Keratinocyte (primary cell): ENCODE measurements around the gene STRIT1. TPM values are rescaled to one million over a fixed set of nuclear protein-coding genes. Genes with fewer than 3 reads are reported as not detected.

Source experiments
- DNase-seq: peaks from one replicate; pipeline ENCODE4 v3.0.0-alpha.2; 2011; ENCODE audit warnings: low read depth, missing footprints, low spot score
- FAIRE-seq: peaks from 2 replicates; lab custom pipeline; 2011; peaks lifted over from hg19 to GRCh38; lab: Jason Lieb, UNC
- H2AFZ ChIP-seq: 2 replicates; pipeline ENCODE4 v1.6.0; 2012; ENCODE audit warnings: low read length, control low read depth, inconsistent platforms; ENCODE audit not compliant: control insufficient read depth
- H3K27ac ChIP-seq: 2 replicates; pipeline ENCODE4 v1.5.1; 2011; ENCODE audit warnings: low read length; ENCODE audit not compliant: control insufficient read depth, insufficient read depth
- H3K27me3 ChIP-seq: 3 replicates; pipeline ENCODE4 v1.6.0; 2011; ENCODE audit warnings: low read length; ENCODE audit not compliant: control insufficient read depth, insufficient read depth; ENCODE audit errors: extremely low read depth
- H3K36me3 ChIP-seq, 2 experiments: 2 replicates in 1 of 2; 3 replicates in 1 of 2; pipeline ENCODE4 v1.5.1; 2011; ENCODE audit warnings: low read length in 2 of 2, mild to moderate bottlenecking in 1 of 2; ENCODE audit not compliant: control insufficient read depth in 2 of 2, insufficient read depth in 2 of 2; ENCODE audit errors: extremely low read depth in 1 of 2
- H3K4me1 ChIP-seq: 3 replicates; pipeline ENCODE4 v1.5.1; 2011; ENCODE audit warnings: low read length; ENCODE audit not compliant: control insufficient read depth, insufficient read depth; ENCODE audit errors: extremely low read depth
- H3K4me2 ChIP-seq: 3 replicates; pipeline ENCODE4 v1.6.0; 2011; ENCODE audit warnings: low read depth, low read length; ENCODE audit not compliant: control insufficient read depth, insufficient read depth; ENCODE audit errors: extremely low read depth
- H3K4me3 ChIP-seq, 3 experiments: fragments of 200-600 bp in 1 of 3; sonication (generic) in 1 of 3; 2 replicates in 2 of 3; 3 replicates in 1 of 3; pipeline ENCODE4 v1.5.1; 2011 to 2016; ENCODE audit warnings: low read length in 3 of 3, mild to moderate bottlenecking in 3 of 3, control low read depth in 2 of 3, inconsistent platforms in 1 of 3, low read depth in 1 of 3, mixed read lengths in 1 of 3, mixed run types in 1 of 3, moderate library complexity in 1 of 3; ENCODE audit not compliant: control insufficient read depth in 2 of 3, insufficient read depth in 2 of 3; ENCODE audit errors: extremely low read depth in 1 of 3
- H3K79me2 ChIP-seq: 2 replicates; pipeline ENCODE4 v1.6.0; 2012; ENCODE audit warnings: low read length; ENCODE audit not compliant: control insufficient read depth, insufficient read depth
- H3K9ac ChIP-seq: 3 replicates; pipeline ENCODE4 v1.6.0; 2011; ENCODE audit warnings: low read length; ENCODE audit not compliant: control insufficient read depth, insufficient read depth; ENCODE audit errors: extremely low read depth
- H3K9me1 ChIP-seq: 3 replicates; pipeline ENCODE4 v1.6.0; 2011; ENCODE audit warnings: low read length; ENCODE audit not compliant: control insufficient read depth, insufficient read depth; ENCODE audit errors: extremely low read depth
- H3K9me3 ChIP-seq: 2 replicates; pipeline ENCODE4 v1.5.1; 2012; ENCODE audit warnings: low read depth, low read length; ENCODE audit not compliant: control insufficient read depth
- H4K20me1 ChIP-seq: 3 replicates; pipeline ENCODE4 v1.6.0; 2011; ENCODE audit warnings: low read length; ENCODE audit not compliant: control insufficient read depth, insufficient read depth; ENCODE audit errors: extremely low read depth
- EZH2 ChIP-seq: IDR thresholded peaks from one replicate; pipeline ENCODE4 v1.6.1; 2012; ENCODE audit warnings: inconsistent platforms, mild to moderate bottlenecking, low read length, moderate library complexity
- dilution Hi-C: fragments of 300-500 bp; cut with MboI; formaldehyde crosslinking; loops from one replicate; pipeline ENCODE4 v1.7.0; 2020; ENCODE audit warnings: low sequenced_read_pairs; ENCODE audit not compliant: extremely low pct_ligation_motif_present
- polyA plus RNA-seq, 5 experiments: library from polyadenylated mRNA; depleted of rRNA in 3 of 5; stranded (reverse) in 3 of 5; stranded (forward) in 1 of 5; unstranded in 1 of 5; fragments of >200 nt; gene quantifications; 1 replicate in 1 of 5; 2 replicates in 3 of 5; 3 replicates in 1 of 5; pipeline versions ENCODE4 v1.2.1 to v1.2.3, GENCODE V29; 2011 to 2012; ENCODE audit warnings: missing spikeins in 2 of 5, low read depth in 1 of 5, low replicate concordance in 1 of 5
- TF ChIP-seq, protein P1 (sequence below), 3 experiments: IDR thresholded peaks in 1 of 3; conservative IDR thresholded peaks in 1 of 3; optimal IDR thresholded peaks in 1 of 3; 2 replicates in 2 of 3; 3 replicates in 1 of 3; pipeline versions ENCODE3 to v1.5.1; 2011; ENCODE audit warnings: low read length in 3 of 3, mild to moderate bottlenecking in 3 of 3, moderate library complexity in 2 of 3, control low read depth in 1 of 3, inconsistent platforms in 1 of 3; ENCODE audit not compliant: insufficient read depth in 2 of 3; ENCODE audit errors: extremely low read depth in 1 of 3

STRIT1 gene
- polyA plus RNA-seq, 1 donor (not counting 4 experiments of a cell fraction or from before 2014, with no cell fraction given) = not detected

DNA sequence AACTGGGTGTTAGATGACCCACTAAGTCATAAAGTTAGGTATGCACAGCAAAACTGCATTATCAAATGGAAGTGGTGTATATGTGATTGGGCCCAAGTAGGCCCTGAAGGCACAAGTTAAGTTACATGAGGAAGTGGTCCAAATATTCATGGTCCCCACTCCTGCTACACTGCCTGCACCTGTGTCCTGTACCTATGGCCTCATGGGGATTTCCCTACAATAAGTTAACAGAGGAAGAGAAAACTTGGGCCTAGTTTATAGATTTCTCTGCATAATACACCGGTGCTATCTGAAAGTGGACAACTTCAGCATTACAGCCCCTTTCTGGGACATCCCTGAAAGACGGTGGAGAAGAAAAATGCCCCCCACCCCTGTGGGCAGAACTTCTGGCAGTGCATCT lies 41.5 kb downstream of the STRIT1 start:
- TF ChIP-seq, protein P1, sequence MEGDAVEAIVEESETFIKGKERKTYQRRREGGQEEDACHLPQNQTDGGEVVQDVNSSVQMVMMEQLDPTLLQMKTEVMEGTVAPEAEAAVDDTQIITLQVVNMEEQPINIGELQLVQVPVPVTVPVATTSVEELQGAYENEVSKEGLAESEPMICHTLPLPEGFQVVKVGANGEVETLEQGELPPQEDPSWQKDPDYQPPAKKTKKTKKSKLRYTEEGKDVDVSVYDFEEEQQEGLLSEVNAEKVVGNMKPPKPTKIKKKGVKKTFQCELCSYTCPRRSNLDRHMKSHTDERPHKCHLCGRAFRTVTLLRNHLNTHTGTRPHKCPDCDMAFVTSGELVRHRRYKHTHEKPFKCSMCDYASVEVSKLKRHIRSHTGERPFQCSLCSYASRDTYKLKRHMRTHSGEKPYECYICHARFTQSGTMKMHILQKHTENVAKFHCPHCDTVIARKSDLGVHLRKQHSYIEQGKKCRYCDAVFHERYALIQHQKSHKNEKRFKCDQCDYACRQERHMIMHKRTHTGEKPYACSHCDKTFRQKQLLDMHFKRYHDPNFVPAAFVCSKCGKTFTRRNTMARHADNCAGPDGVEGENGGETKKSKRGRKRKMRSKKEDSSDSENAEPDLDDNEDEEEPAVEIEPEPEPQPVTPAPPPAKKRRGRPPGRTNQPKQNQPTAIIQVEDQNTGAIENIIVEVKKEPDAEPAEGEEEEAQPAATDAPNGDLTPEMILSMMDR (optimal IDR thresholded peaks at IDR 0.05 in 1 of 3, IDR thresholded peaks at IDR 0.05 in 1 of 3, conservative IDR thresholded peaks at IDR 0.05 in 1 of 3; ENCODE audit: extremely low read depth in 1 of 3, insufficient read depth in 2 of 3, low read length in 3 of 3) = no peak
- no peak for TF ChIP-seq EZH2
- dilution Hi-C loops = no loop called here
- no peak for FAIRE-seq

DNA sequence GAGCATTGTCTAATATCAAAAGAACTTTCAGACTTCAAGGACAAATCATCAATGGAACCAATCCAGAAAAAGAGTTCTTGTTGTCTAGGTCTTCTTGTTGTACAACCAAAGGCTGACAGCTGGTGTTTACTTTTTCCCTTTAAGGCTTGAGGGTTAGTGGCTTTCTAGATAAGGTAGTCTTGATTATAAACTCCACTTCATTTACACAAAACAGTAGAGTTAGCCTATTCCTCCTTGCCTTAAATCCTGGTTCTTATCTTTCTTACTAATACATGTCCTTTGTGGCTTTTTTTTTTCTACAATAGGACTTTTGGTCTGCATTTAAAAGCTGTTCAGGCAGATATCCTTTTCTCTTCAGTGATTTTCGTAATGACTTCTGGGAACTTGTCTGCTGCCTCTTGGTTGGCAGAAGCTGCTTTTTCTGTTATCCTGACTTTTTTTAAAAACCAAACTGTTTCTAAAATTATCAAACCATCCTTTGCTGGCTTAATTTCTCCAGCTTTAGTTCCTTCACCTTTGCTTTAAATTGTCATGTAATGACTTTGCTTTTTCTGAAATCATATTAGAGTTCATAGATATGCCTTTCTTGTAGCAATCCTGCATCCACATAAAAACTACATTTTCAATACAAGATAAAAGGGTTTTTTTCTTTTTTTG lies 44.8 kb downstream of the STRIT1 start:
- no peaks in the 10 kb centered on the region for H3K27me3 ChIP-seq
- no peaks in the 10 kb centered on the region for H3K79me2 ChIP-seq
- no peaks in the 10 kb centered on the region for H3K4me1 ChIP-seq
- no peak overlapping the region for H3K9ac ChIP-seq
- DNase-seq (no peak), FAIRE-seq (no peak)
- H3K36me3 ChIP-seq = no peaks in the 10 kb centered on the region
- H4K20me1 ChIP-seq = no peaks in the 10 kb centered on the region
- dilution Hi-C loops = no loop called here
- no peak for TF ChIP-seq EZH2
- TF ChIP-seq, protein P1 (optimal IDR thresholded peaks at IDR 0.05 in 1 of 3, IDR thresholded peaks at IDR 0.05 in 1 of 3, conservative IDR thresholded peaks at IDR 0.05 in 1 of 3; ENCODE audit: extremely low read depth in 1 of 3, insufficient read depth in 2 of 3, low read length in 3 of 3) = no peak
- no peak overlapping the region for H3K27ac ChIP-seq
- no peaks in the 10 kb centered on the region for H3K9me1 ChIP-seq
- H3K9me3 ChIP-seq = no peaks in the 10 kb centered on the region
- no peak overlapping the region for H2AFZ ChIP-seq
- H3K4me2 ChIP-seq = no peak overlapping the region
- H3K4me3 ChIP-seq = no peak overlapping the region

More for the DNA sequence above, 41.5 kb downstream of the STRIT1 start:
- no peak overlapping the region for H2AFZ ChIP-seq
- H3K9ac ChIP-seq = no peak overlapping the region
- no peaks in the 10 kb centered on the region for H3K4me1 ChIP-seq
- no peaks in the 10 kb centered on the region for H3K9me3 ChIP-seq
- no peaks in the 10 kb centered on the region for H3K79me2 ChIP-seq
- H3K36me3 ChIP-seq = no peaks in the 10 kb centered on the region
- no peak for DNase-seq
- H4K20me1 ChIP-seq = no peaks in the 10 kb centered on the region
- H3K4me2 ChIP-seq = no peak overlapping the region
- no peak overlapping the region for H3K27ac ChIP-seq
- no peak overlapping the region for H3K4me3 ChIP-seq
- no peaks in the 10 kb centered on the region for H3K27me3 ChIP-seq
- H3K9me1 ChIP-seq = no peaks in the 10 kb centered on the region
